K562 (cell line): Measurements from ENCODE around the gene EIF3K. TPM values are rescaled to one million over a fixed set of nuclear protein-coding genes. Genes with fewer than 3 reads are reported as not detected.
A peak's percentile ranks its signal among the peaks of the same experiment; 100 is the strongest.

ENCODE experiments used
- AFF1 ChIP-seq, 2 experiments: fragments of 450-650 bp; IDR thresholded peaks; 2 replicates each; pipeline ENCODE4 v1.6.1; 2018; ENCODE audit warnings: mild to moderate bottlenecking in 2 of 2, low read depth in 1 of 2; ENCODE audit not compliant: partially characterized antibody in 2 of 2
- CHD1 ChIP-seq: fragments of 200-600 bp; sonication (generic); IDR thresholded peaks from one replicate; pipeline ENCODE4 v1.6.1; 2012; ENCODE audit warnings: mild to moderate bottlenecking, moderate library complexity, low read length, inconsistent platforms
- CTBP1 ChIP-seq: fragments of 450-650 bp; IDR thresholded peaks from 2 replicates; pipeline ENCODE4 v1.6.1; 2016; ENCODE audit warnings: borderline replicate concordance
- DPF2 ChIP-seq: fragments of 450-650 bp; IDR thresholded peaks from 2 replicates; pipeline ENCODE4 v1.6.1; 2016
- EP400 ChIP-seq: fragments of 450-650 bp; IDR thresholded peaks from 2 replicates; pipeline ENCODE4 v1.6.1; 2017; ENCODE audit warnings: antibody characterized with exemption, mild to moderate bottlenecking, moderate library complexity
- ETV6 ChIP-seq, 3 experiments: fragments of 150-350 bp in 1 of 3; sonication (generic) in 1 of 3; formaldehyde crosslinking in 1 of 3; IDR thresholded peaks; 2 replicates each; pipeline versions ENCODE4 v1.6.1 to v1.8.0; 2014 to 2022; ENCODE audit warnings: borderline replicate concordance in 2 of 3, low read depth in 2 of 3, antibody characterized with exemption in 1 of 3, low read length in 1 of 3, mild to moderate bottlenecking in 1 of 3, missing genetic modification reagents in 1 of 3
- MAZ ChIP-seq, 2 experiments: fragments of 450-650 bp in 1 of 2; sonication (generic) in 1 of 2; formaldehyde crosslinking; IDR thresholded peaks in 1 of 2; conservative IDR thresholded peaks in 1 of 2; 2 replicates each; pipeline versions ENCODE4 v1.4.0 to v1.5.0; 2020; ENCODE audit warnings: mild to moderate bottlenecking in 1 of 2, missing genetic modification reagents in 1 of 2
- MITF ChIP-seq: IDR thresholded peaks from 2 replicates; pipeline ENCODE4 v1.6.1; 2014; ENCODE audit warnings: antibody characterized with exemption
- MXI1 ChIP-seq: IDR thresholded peaks from 2 replicates; pipeline ENCODE4 v1.6.1; 2011; ENCODE audit warnings: low read depth, mild to moderate bottlenecking, improper control_type of control experiment, low read length
- POLR2AphosphoS5 ChIP-seq: IDR thresholded peaks from 2 replicates; pipeline ENCODE4 v1.6.1; 2011; ENCODE audit warnings: mild to moderate bottlenecking, low read depth, low read length, moderate library complexity; ENCODE audit not compliant: control insufficient read depth, insufficient read depth
- SAP30 ChIP-seq: fragments of 200-600 bp; sonication (generic); IDR thresholded peaks from 2 replicates; pipeline ENCODE4 v1.6.1; 2012; ENCODE audit warnings: borderline replicate concordance, low read depth, mild to moderate bottlenecking, moderate library complexity, low read length, control low read depth, inconsistent platforms; ENCODE audit not compliant: insufficient read depth, poor library complexity, severe bottlenecking
- SIRT6 ChIP-seq: IDR thresholded peaks from one replicate; pipeline ENCODE4 v1.6.1; 2012; ENCODE audit warnings: low read depth, mild to moderate bottlenecking, control low read depth, inconsistent platforms, low read length, moderate library complexity
- TEAD2 ChIP-seq: fragments of 450-650 bp; IDR thresholded peaks from 2 replicates; pipeline ENCODE4 v1.6.1; 2016; ENCODE audit warnings: missing genetic modification characterization, control low read depth, missing compliant biosample characterization
- THRB ChIP-seq: fragments of 450-650 bp; formaldehyde crosslinking; conservative IDR thresholded peaks from 2 replicates; pipeline ENCODE4 v1.4.0; 2022; ENCODE audit warnings: mild to moderate bottlenecking, missing genetic modification characterization
- ZNF217 ChIP-seq: sonication (generic); formaldehyde crosslinking; IDR thresholded peaks from 2 replicates; pipeline ENCODE4 v1.8.0; 2022; ENCODE audit warnings: mild to moderate bottlenecking, missing genetic modification reagents
- ZNF583 ChIP-seq: fragments of 250-450 bp; sonication (Bioruptor Pico); IDR thresholded peaks from 2 replicates; pipeline ENCODE4 v1.4.0; 2020
- polyA plus RNA-seq, 8 experiments: library from polyadenylated mRNA; depleted of rRNA in 4 of 8; stranded (reverse) in 5 of 8; unstranded in 3 of 8; fragments of >200 nt; fragmentation: Nextera tagmentation in 2 of 8; fragmentation: Illumina TruSeq in 1 of 8; extraction: Ambion mirVana in 2 of 8; extraction: Trizol in 1 of 8; gene quantifications; 2 replicates each; pipeline versions ENCODE4 v1.2.1 to v1.2.3, GENCODE V29; 2011 to 2014; ENCODE audit warnings: inconsistent platforms in 1 of 8, missing spikeins in 1 of 8
- total RNA-seq, 7 experiments: library from RNA; depleted of rRNA in 6 of 7; stranded (reverse); fragments of >200 nt in 6 of 7; fragmentation: Illumina TruSeq in 2 of 7; extraction: Trizol in 2 of 7; gene quantifications; 2 replicates each; pipeline versions ENCODE4 v1.2.1 to v1.2.3, GENCODE V29; 2011 to 2021; ENCODE audit warnings: low replicate concordance in 1 of 7

The EIF3K gene
- total and polyA plus RNA-seq, 9 of the 15 experiments (the other 6 are each of a cell fraction or from before 2014, with no cell fraction given): 387 to 1,827 (median 733) TPM

GRCh38 chr19:38683393-38684077 lies 64.5 kb downstream of the EIF3K start (continued):
- TF ChIP-seq MITF (peak; percentile 72), SIRT6 (no peak), ETV6 (IDR thresholded peaks at IDR 0.05; ENCODE audit: borderline replicate concordance in 1 of 2, low read depth in 2 of 2, low read length in 1 of 2) (peak in 1 of 2 experiments; percentile 32; a peak in 1 of 4 replicates), ETV6 (CRISPR knock-in tag; IDR thresholded peaks at IDR 0.05; ENCODE audit: borderline replicate concordance) (no peak), EP400 (peak; percentile 39; the same call in 1 of the 2 replicates), CTBP1 (peak; percentile 74), CHD1 (no peak), SAP30 (no peak), POLR2AphosphoS5 (peak; percentile 25; the same call in 1 of the 2 replicates), MAZ (CRISPR knock-in tag; conservative IDR thresholded peaks at IDR 0.05 in 1 of 2, IDR thresholded peaks at IDR 0.05 in 1 of 2) (peak in 1 of 2 experiments; percentile 60; a peak in 1 of 4 replicates), DPF2 (peak; percentile 91), ZNF583 (CRISPR knock-in tag) (0 out of 2 replicates have a peak, but pooled peaks have one; percentile 24), THRB (CRISPR knock-in tag) (no peak), MXI1 (no peak), AFF1 (IDR thresholded peaks at IDR 0.05; ENCODE audit: low read depth in 1 of 2, partially characterized antibody in 2 of 2) (no peak), ZNF217 (no peak), TEAD2 (tag) (0 out of 2 replicates have a peak, but pooled peaks have one; percentile 23)
